ENCODE measurements around the gene CHRNA3.

- TF ChIP-seq CTCF (IDR thresholded peaks at IDR 0.05; ENCODE audit: low read depth, low read length) (no peak), EZH2phosphoT487 (IDR thresholded peaks at IDR 0.05; ENCODE audit: low read depth) (no peak)
Measured at GRCh38 chr15:78654272-78654671, 33.5 kb upstream of the CHRNA3 start.

Data from OCI-LY3 (cell line).